Suprapubic skin (tissue), 4 donors: Measurements from ENCODE around the gene TECPR1. TPM values are rescaled to one million over a fixed set of nuclear protein-coding genes. Genes with fewer than 3 reads are reported as not detected.

Experiments
- DNase-seq, 2 donors: peaks; one replicate each; pipeline ENCODE4 v3.0.0-alpha.2; 2019; ENCODE audit warnings: low spot score in 2 of 2
- H3K27ac ChIP-seq: fragments of 200-600 bp; sonication (generic); one replicate; pipeline ENCODE4 v1.5.1; 2019
- H3K27me3 ChIP-seq: fragments of 200-600 bp; sonication (generic); one replicate; pipeline ENCODE4 v1.5.1; 2019
- H3K36me3 ChIP-seq: fragments of 200-600 bp; sonication (generic); one replicate; pipeline ENCODE4 v1.5.1; 2019
- H3K4me1 ChIP-seq: fragments of 200-600 bp; sonication (generic); one replicate; pipeline ENCODE4 v1.5.1; 2019
- H3K4me3 ChIP-seq: fragments of 200-600 bp; sonication (generic); one replicate; pipeline ENCODE4 v1.5.1; 2019; ENCODE audit warnings: mild to moderate bottlenecking
- H3K9me3 ChIP-seq: fragments of 200-600 bp; sonication (generic); one replicate; pipeline ENCODE4 v1.5.1; 2019
- EP300 ChIP-seq: sonication (generic); formaldehyde crosslinking; IDR thresholded peaks from one replicate; pipeline ENCODE4 v1.6.1; 2017; ENCODE audit warnings: antibody characterized with exemption
- POLR2A ChIP-seq, 2 donors: fragments of 450-650 bp; IDR thresholded peaks; one replicate each; pipeline ENCODE4 v1.6.1; 2017; ENCODE audit warnings: antibody characterized with exemption in 2 of 2, mild to moderate bottlenecking in 2 of 2, moderate library complexity in 2 of 2
- POLR2AphosphoS5 ChIP-seq, 3 donors: sonication (generic); formaldehyde crosslinking; IDR thresholded peaks; one replicate each; pipeline ENCODE4 v1.6.1; 2017; ENCODE audit warnings: antibody characterized with exemption in 3 of 3
- WGBS: methylation state at CpG from one replicate; pipeline ENCODE4 v1.1.5; 2018; 5-methylcytosine and 5-hydroxymethylcytosine counted together
- total RNA-seq, 4 donors: library from RNA; depleted of rRNA; stranded (reverse); fragments of >200 nt; gene quantifications; one replicate each; pipeline ENCODE4 v1.1.0, GENCODE V29; 2016
- TF ChIP-seq, protein P1 (sequence below), 2 donors: fragments of 200-600 bp in 1 of 2; fragments of 450-650 bp in 1 of 2; sonication (generic) in 1 of 2; IDR thresholded peaks; one replicate each; pipeline ENCODE4 v1.5.1; 2016 to 2019; ENCODE audit warnings: antibody characterized with exemption in 2 of 2, mild to moderate bottlenecking in 1 of 2, moderate library complexity in 1 of 2

TECPR1 gene
- total RNA-seq, 4 donors from 2014 or later = 15.3 to 20.9 (median 16.5) TPM

GRCh38 chr7:98238076-98238475 lies 14.0 kb downstream of the TECPR1 start:
- WGBS = 100% methylated on average over 3 of the region's 4 CpGs

GRCh38 chr7:98236355-98237185 lies 15.5 kb downstream of the TECPR1 start:
- H3K27ac ChIP-seq = no peak overlapping the region
- H3K4me1 ChIP-seq = no peaks in the 10 kb centered on the region
- H3K27me3 ChIP-seq = no peaks in the 10 kb centered on the region
- no peaks in the 10 kb centered on the region for H3K9me3 ChIP-seq
- H3K36me3 ChIP-seq = peaks cover 63% of the 10 kb centered on the region
- DNase-seq = no peak
- TF ChIP-seq POLR2A (IDR thresholded peaks at IDR 0.05) (no peak), EP300 (no peak), POLR2AphosphoS5 (IDR thresholded peaks at IDR 0.05) (no peak)
- TF ChIP-seq, protein P1, sequence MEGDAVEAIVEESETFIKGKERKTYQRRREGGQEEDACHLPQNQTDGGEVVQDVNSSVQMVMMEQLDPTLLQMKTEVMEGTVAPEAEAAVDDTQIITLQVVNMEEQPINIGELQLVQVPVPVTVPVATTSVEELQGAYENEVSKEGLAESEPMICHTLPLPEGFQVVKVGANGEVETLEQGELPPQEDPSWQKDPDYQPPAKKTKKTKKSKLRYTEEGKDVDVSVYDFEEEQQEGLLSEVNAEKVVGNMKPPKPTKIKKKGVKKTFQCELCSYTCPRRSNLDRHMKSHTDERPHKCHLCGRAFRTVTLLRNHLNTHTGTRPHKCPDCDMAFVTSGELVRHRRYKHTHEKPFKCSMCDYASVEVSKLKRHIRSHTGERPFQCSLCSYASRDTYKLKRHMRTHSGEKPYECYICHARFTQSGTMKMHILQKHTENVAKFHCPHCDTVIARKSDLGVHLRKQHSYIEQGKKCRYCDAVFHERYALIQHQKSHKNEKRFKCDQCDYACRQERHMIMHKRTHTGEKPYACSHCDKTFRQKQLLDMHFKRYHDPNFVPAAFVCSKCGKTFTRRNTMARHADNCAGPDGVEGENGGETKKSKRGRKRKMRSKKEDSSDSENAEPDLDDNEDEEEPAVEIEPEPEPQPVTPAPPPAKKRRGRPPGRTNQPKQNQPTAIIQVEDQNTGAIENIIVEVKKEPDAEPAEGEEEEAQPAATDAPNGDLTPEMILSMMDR (IDR thresholded peaks at IDR 0.05) = no peak
- H3K4me3 ChIP-seq = no peak overlapping the region
- 95% methylated on average over 23 of the region's 25 CpGs for WGBS

More at GRCh38 chr7:98238076-98238475, 14.0 kb downstream of the TECPR1 start:
- TF ChIP-seq EP300 (no peak), POLR2A (IDR thresholded peaks at IDR 0.05) (no peak), POLR2AphosphoS5 (IDR thresholded peaks at IDR 0.05) (no peak)
- TF ChIP-seq, protein P1 (IDR thresholded peaks at IDR 0.05) = no peak
- H3K9me3 ChIP-seq = no peaks in the 10 kb centered on the region
- H3K4me1 ChIP-seq = no peaks in the 10 kb centered on the region
- no peaks in the 10 kb centered on the region for H3K27me3 ChIP-seq
- no peak overlapping the region for H3K4me3 ChIP-seq
- DNase-seq = no peak
- no peak overlapping the region for H3K27ac ChIP-seq
- peaks cover 59% of the 10 kb centered on the region for H3K36me3 ChIP-seq

DNA sequence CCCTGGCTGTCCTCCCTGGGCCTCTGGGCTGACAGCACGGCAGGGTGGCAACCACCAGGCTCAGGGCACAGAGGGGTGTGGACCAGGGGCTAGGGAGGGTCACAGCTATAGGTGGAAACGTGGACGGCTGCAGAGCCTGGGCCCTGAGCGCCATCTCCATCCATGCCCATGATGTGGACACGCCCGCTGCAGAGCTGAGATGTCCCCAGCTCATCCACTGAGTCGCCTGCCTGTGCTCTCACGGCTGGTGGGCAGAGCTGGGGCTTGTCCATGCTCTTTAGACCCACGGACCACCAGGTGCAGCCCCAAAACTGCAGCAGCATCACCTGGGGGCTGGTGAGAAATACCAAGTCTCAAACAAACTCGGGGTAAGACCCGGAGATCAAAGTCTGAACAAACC lies 16.1 kb downstream of the TECPR1 start:
- 93% methylated on average over 7 of the region's 11 CpGs for WGBS
- Histone ChIP-seq H3K4me1 (no peaks in the 10 kb centered on the region), H3K9me3 (no peaks in the 10 kb centered on the region), H3K27me3 (no peaks in the 10 kb centered on the region), H3K27ac (no peak overlapping the region), H3K36me3 (peaks cover 64% of the 10 kb centered on the region), H3K4me3 (no peak overlapping the region)
- DNase-seq = peak in 1 of 2 donors; percentile 56
- TF ChIP-seq EP300 (no peak), POLR2A (IDR thresholded peaks at IDR 0.05) (no peak), POLR2AphosphoS5 (IDR thresholded peaks at IDR 0.05) (no peak)
- TF ChIP-seq, protein P1 (IDR thresholded peaks at IDR 0.05) = no peak

GRCh38 chr7:98234429-98235147 lies 17.4 kb downstream of the TECPR1 start:
- no peak overlapping the region for H3K27ac ChIP-seq
- no peaks in the 10 kb centered on the region for H3K9me3 ChIP-seq
- no peak for DNase-seq
- H3K4me3 ChIP-seq = no peak overlapping the region
- TF ChIP-seq EP300 (no peak), POLR2A (IDR thresholded peaks at IDR 0.05) (no peak), POLR2AphosphoS5 (IDR thresholded peaks at IDR 0.05) (no peak)
- TF ChIP-seq, protein P1 (IDR thresholded peaks at IDR 0.05) = no peak
- H3K4me1 ChIP-seq = no peaks in the 10 kb centered on the region
- H3K27me3 ChIP-seq = no peaks in the 10 kb centered on the region
- peaks cover 60% of the 10 kb centered on the region for H3K36me3 ChIP-seq
- 93% methylated on average over 10 of the region's 10 CpGs for WGBS
